GM18507 (cell line): ENCODE data around the gene EFCAB14.

Source experiments
- DNase-seq: peaks from one replicate; pipeline ENCODE4 v3.0.0; 2011; ENCODE audit warnings: low read depth; ENCODE audit not compliant: insufficient read length; ENCODE audit errors: extremely low spot score
- FAIRE-seq: peaks from 2 replicates; lab custom pipeline; 2011; peaks lifted over from hg19 to GRCh38; lab: Jason Lieb, UNC

The EFCAB14 gene

GRCh38 chr1:46637444-46638083 is 81.3 kb downstream of the EFCAB14 start:
- FAIRE-seq (no peak), DNase-seq (no peak)

DNA sequence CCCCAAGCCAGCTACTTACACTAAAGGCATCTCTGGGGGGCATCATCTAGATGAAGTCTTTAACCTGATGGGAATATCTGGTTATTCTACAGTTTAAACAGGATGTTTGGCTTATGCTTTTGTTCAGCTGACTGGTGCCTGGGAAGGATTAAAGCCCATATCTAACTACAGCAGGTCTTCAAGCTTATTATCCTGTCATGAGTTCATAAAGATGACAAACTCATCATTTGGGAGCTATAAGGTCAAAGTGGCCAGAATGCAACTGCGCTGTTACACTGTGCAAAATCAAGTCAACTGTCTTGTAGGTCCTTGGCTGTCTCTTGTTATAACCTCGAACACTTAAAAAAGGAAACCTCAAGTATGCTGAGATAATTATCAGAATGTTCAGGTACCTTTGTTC is 83.7 kb downstream of the EFCAB14 start:
- DNase-seq: no peak
- no peak for FAIRE-seq

GRCh38 chr1:46630719-46631118 is 88.2 kb downstream of the EFCAB14 start:
- no peak for FAIRE-seq
- no peak for DNase-seq
